ENCODE results near the gene MTMR12.

The MTMR12 gene

DNA sequence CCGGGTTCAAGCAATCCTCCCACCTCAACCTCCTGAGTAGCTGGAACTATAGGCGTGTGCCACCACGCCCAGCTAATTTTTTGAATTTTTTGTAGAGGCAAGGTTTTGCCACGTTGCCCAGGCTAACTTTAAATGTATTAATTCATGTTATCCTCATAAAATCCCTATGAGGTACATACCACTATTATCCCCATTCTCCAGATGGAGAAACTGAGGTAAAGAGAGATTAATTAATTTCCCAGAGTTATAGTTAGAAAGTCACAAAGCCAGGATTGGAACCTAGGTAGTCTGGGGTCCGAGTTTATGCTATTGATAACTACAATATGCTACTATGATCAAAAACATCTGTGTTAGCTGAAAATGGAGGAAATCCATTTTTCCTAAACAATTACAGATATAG is 106.7 kb downstream of the MTMR12 start:
- no peak for TF ChIP-seq CTCF (IDR thresholded peaks at IDR 0.05; ENCODE audit: insufficient read depth, low read depth, low read length, missing control alignments)
- no peak overlapping the region for H3K4me3 ChIP-seq (ENCODE audit: low read depth, low read length)
- DNase-seq (ENCODE audit: low read depth) = no peak

DNA sequence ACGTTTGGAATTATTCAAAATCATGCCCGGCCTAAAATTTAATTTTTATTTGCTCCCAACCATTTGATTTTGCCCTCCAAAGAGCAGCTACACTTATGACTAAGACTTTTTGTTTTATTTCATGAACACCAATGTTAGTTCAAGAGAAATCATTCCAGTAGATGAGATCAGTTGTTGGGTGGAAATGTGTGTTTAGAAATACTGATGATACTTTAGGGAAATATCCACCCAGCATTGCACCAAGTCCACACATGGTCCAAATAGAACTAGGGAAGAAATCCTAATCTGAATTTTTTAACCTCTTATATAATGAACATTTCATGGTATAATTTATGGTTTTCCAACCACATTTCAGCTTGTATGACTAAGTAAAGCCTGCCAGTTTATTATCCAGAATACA is 110.3 kb downstream of the MTMR12 start:
- no peak for DNase-seq (ENCODE audit: low read depth)
- no peak for TF ChIP-seq CTCF (IDR thresholded peaks at IDR 0.05; ENCODE audit: insufficient read depth, low read depth, low read length, missing control alignments)
- no peak overlapping the region for H3K4me3 ChIP-seq (ENCODE audit: low read depth, low read length)

DNA sequence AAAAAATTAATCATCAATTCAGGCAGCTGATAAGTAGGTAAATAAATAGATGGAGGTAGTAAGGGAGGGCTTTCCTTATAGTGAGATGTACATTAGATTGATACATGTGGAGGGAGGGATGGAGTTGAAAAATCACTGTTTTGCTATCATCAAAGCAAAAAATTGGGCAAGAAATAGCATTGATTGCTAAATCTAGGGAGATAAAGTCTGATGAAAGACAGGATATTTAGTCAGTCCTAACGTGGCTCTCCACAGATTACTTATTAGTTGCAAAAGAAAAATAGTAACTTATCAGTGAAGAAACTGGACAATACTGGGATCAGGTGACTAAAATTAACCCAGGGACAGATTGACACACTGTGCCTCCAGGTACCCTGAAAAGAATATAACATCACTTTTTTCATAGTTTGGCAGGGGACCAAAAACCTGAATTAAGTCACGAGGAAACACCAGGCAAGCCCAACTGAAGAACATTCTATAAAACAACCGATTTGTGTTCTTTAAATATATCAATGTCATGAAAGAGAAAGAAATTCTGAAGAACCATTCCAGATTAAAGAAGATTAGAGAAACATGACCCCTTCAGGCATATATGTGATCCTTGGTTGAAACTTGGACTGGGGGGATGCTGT is 111.5 kb downstream of the MTMR12 start:
- no peak for TF ChIP-seq CTCF (IDR thresholded peaks at IDR 0.05; ENCODE audit: insufficient read depth, low read depth, low read length, missing control alignments)
- H3K4me3 ChIP-seq (ENCODE audit: low read depth, low read length) = no peak overlapping the region
- DNase-seq (ENCODE audit: low read depth) = no peak

DNA sequence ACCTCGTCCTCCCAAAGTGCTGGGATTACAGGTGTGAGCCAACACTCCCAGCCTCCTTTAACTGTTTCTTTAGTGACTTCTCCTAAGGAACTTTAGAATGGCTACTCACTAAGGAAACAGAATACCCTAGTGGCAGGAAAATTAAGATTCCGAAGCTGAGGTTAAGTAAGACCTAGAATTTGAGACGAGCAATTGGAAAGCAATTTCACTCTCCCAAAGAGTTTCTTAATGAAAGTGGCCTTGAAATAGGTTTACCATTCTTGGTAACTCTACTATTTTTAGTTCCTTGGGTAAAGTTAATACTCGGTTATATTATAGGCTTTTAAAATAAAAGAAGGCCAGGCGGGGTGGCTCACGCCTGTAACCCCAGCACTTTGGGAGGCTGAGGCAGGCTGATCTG is 115.7 kb downstream of the MTMR12 start:
- no peak for TF ChIP-seq CTCF (IDR thresholded peaks at IDR 0.05; ENCODE audit: insufficient read depth, low read depth, low read length, missing control alignments)
- DNase-seq (ENCODE audit: low read depth) = no peak
- H3K4me3 ChIP-seq (ENCODE audit: low read depth, low read length) = no peak overlapping the region

GRCh38 chr5:32195265-32195664 is 117.5 kb downstream of the MTMR12 start:
- no peak for DNase-seq (ENCODE audit: low read depth)
- no peak overlapping the region for H3K4me3 ChIP-seq (ENCODE audit: low read depth, low read length)
- TF ChIP-seq CTCF (IDR thresholded peaks at IDR 0.05; ENCODE audit: insufficient read depth, low read depth, low read length, missing control alignments) = no peak

DNA sequence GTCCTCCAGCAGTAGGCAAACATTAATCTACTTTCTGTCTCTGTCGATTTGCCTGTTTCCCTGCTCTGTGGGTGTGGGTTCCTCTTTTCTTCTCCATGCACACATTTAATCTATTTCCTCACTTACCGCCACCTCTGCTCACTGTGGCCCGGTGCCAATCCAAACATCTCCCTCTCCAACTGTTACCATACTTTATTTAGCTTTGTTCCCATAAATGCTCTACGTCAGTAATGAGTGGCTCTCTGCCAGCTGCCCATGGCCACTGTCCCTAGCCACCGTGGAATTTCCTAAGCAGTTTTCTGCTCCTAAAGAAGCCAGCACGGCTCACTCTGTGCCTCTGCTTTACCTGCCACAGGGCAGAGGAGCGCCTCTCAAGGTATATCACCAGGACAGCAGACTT is 119.1 kb downstream of the MTMR12 start:
- no peak overlapping the region for H3K4me3 ChIP-seq (ENCODE audit: low read depth, low read length)
- TF ChIP-seq CTCF (IDR thresholded peaks at IDR 0.05; ENCODE audit: insufficient read depth, low read depth, low read length, missing control alignments) = no peak
- no peak for DNase-seq (ENCODE audit: low read depth)

DNA sequence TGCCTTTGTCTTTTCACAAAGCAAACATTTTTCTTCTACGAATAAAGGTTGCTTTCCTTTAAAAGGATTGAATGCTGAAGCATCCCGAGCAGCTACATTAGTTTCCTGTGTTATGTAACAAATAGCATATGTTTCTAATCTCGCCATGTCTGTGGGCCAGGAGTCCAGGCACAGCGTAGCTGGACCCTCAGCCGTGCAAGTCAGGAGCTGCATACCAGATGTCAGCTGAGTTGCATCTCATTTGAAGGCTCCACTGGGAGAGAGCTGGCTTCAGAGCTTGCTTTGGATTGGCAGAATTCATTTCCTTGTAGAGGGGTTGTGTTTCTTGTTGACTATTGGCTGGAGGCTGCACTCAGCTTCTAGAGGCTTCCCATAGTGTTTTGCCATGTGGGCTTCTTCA is 122.6 kb downstream of the MTMR12 start:
- H3K4me3 ChIP-seq (ENCODE audit: low read depth, low read length) = no peak overlapping the region
- DNase-seq (ENCODE audit: low read depth) = no peak
- no peak for TF ChIP-seq CTCF (IDR thresholded peaks at IDR 0.05; ENCODE audit: insufficient read depth, low read depth, low read length, missing control alignments)
